Right atrium auricular region (tissue), 2 donors: ENCODE results near the gene TRIP4. TPM values are rescaled to one million over a fixed set of nuclear protein-coding genes. Genes with fewer than 3 reads are reported as not detected.
A peak's percentile ranks its signal among the peaks of the same experiment; 100 is the strongest.

Source experiments
- DNase-seq: peaks from one replicate; pipeline ENCODE4 v3.0.0-alpha.2; 2019; ENCODE audit warnings: low spot score
- H3K27ac ChIP-seq, 2 donors: fragments of 200-600 bp; sonication (generic); 1 replicate in 1 of 2; 2 replicates in 1 of 2; pipeline ENCODE4 v1.5.1; 2016 to 2019
- H3K27me3 ChIP-seq, 2 donors: fragments of 200-600 bp; sonication (generic); one replicate each; pipeline versions ENCODE4 v1.5.1 to v1.6.0; 2017 to 2019
- H3K36me3 ChIP-seq: fragments of 200-600 bp; sonication (generic); one replicate; pipeline ENCODE4 v1.5.1; 2016
- H3K4me1 ChIP-seq, 2 donors: fragments of 200-600 bp; sonication (generic); one replicate each; pipeline versions ENCODE4 v1.5.1 to v1.6.0; 2017 to 2019
- H3K4me3 ChIP-seq, 2 donors: fragments of 200-600 bp; sonication (generic); 1 replicate in 1 of 2; 2 replicates in 1 of 2; pipeline ENCODE4 v1.5.1; 2017 to 2019; ENCODE audit warnings: mild to moderate bottlenecking in 1 of 2, moderate library complexity in 1 of 2
- H3K9me3 ChIP-seq, 2 donors: fragments of 200-600 bp; sonication (generic); one replicate each; pipeline ENCODE4 v1.5.1; 2019
- CTCF ChIP-seq, 2 donors: fragments of 200-600 bp; sonication (generic); IDR thresholded peaks; one replicate each; pipeline ENCODE4 v1.5.1; 2019; ENCODE audit warnings: antibody characterized with exemption in 2 of 2
- total RNA-seq, 2 donors: library from RNA; depleted of rRNA; stranded (reverse); fragments of >200 nt; gene quantifications; one replicate each; pipeline ENCODE4 v1.1.0, GENCODE V29; 2016

TRIP4 gene
- total RNA-seq, 2 donors from 2014 or later, result 7.8 to 8.7 TPM

GRCh38 chr15:64460724-64461720 lies 73.4 kb downstream of the TRIP4 start:
- no peak for TF ChIP-seq CTCF (IDR thresholded peaks at IDR 0.05)
- DNase-seq, result no peak
- Histone ChIP-seq H3K4me1 (peaks cover 3 to 41% of the 10 kb centered on the region in 2 donors), H3K4me3 (peak overlapping the region; percentile 82 to 84), H3K9me3 (no peaks in the 10 kb centered on the region), H3K27ac (peak overlapping the region; percentile 85 to 90), H3K27me3 (no peaks in the 10 kb centered on the region), H3K36me3 (peaks cover 2% of the 10 kb centered on the region)

- peaks cover 3 to 48% of the 10 kb centered on the region in 2 donors for H3K4me1 ChIP-seq
Measured at GRCh38 chr15:64461721-64462162, 74.1 kb downstream of the TRIP4 start.

GRCh38 chr15:64462492-64462891 lies 74.9 kb downstream of the TRIP4 start:
- Histone ChIP-seq H3K9me3 (no peaks in the 10 kb centered on the region), H3K36me3 (no peaks in the 10 kb centered on the region), H3K27ac (peak overlapping the region in 1 of 2 donors; percentile 85), H3K4me3 (no peak overlapping the region), H3K27me3 (no peaks in the 10 kb centered on the region), H3K4me1 (peaks cover 3 to 55% of the 10 kb centered on the region in 2 donors)
- TF ChIP-seq CTCF (IDR thresholded peaks at IDR 0.05), result no peak
- DNase-seq, result no peak

More at GRCh38 chr15:64461721-64462162, 74.1 kb downstream of the TRIP4 start:
- peak overlapping the region; percentile 82 to 84 for H3K4me3 ChIP-seq
- no peaks in the 10 kb centered on the region for H3K27me3 ChIP-seq
- TF ChIP-seq CTCF (IDR thresholded peaks at IDR 0.05), result no peak
- no peaks in the 10 kb centered on the region for H3K36me3 ChIP-seq
- no peaks in the 10 kb centered on the region for H3K9me3 ChIP-seq
- H3K27ac ChIP-seq, result peak overlapping the region; percentile 85 to 90
- no peak for DNase-seq

- TF ChIP-seq CTCF (IDR thresholded peaks at IDR 0.05), result no peak
- Histone ChIP-seq H3K4me3 (no peak overlapping the region), H3K36me3 (no peaks in the 10 kb centered on the region), H3K27ac (peak overlapping the region in 1 of 2 donors; percentile 19), H3K4me1 (peaks cover 3 to 58% of the 10 kb centered on the region in 2 donors), H3K27me3 (no peaks in the 10 kb centered on the region), H3K9me3 (no peaks in the 10 kb centered on the region)
- DNase-seq, result no peak
Measured at GRCh38 chr15:64464276-64465005, 76.8 kb downstream of the TRIP4 start.

- no peak overlapping the region for H3K27ac ChIP-seq
- peaks cover 0 to 52% of the 10 kb centered on the region in 2 donors for H3K4me1 ChIP-seq
Measured at GRCh38 chr15:64466408-64467141, 78.9 kb downstream of the TRIP4 start.

More at GRCh38 chr15:64466408-64467141, 78.9 kb downstream of the TRIP4 start:
- no peak for DNase-seq
- Histone ChIP-seq H3K27me3 (no peaks in the 10 kb centered on the region), H3K9me3 (no peaks in the 10 kb centered on the region), H3K4me3 (no peak overlapping the region), H3K36me3 (no peaks in the 10 kb centered on the region)
- no peak for TF ChIP-seq CTCF (IDR thresholded peaks at IDR 0.05)
